22Rv1 (cell line): ENCODE results near the gene SLC2A9.

Experiments
- H3K27ac ChIP-seq: fragments of 450-650 bp; 2 replicates; pipeline ENCODE4 v1.5.1; 2017
- CTCF ChIP-seq: fragments of 450-650 bp; IDR thresholded peaks from 2 replicates; pipeline ENCODE4 v1.5.1; 2017; ENCODE audit warnings: mild to moderate bottlenecking
- ZFX ChIP-seq: fragments of 450-650 bp; IDR thresholded peaks from 2 replicates; pipeline ENCODE4 v1.6.1; 2017; ENCODE audit warnings: antibody characterized with exemption, borderline replicate concordance

SLC2A9 gene

GRCh38 chr4:9826551-9826950 lies 194.7 kb downstream of the SLC2A9 start:
- no peak for TF ChIP-seq CTCF
- no peak for TF ChIP-seq ZFX
- no peak overlapping the region for H3K27ac ChIP-seq

GRCh38 chr4:9825049-9825448 lies 196.2 kb downstream of the SLC2A9 start:
- no peak overlapping the region for H3K27ac ChIP-seq
- TF ChIP-seq CTCF = no peak
- TF ChIP-seq ZFX = no peak

- no peak for TF ChIP-seq CTCF
- no peak for TF ChIP-seq ZFX
- H3K27ac ChIP-seq = no peak overlapping the region
These were observed 201.0 kb downstream of the SLC2A9 start for GRCh38 chr4:9820343-9820742.

- TF ChIP-seq CTCF (no peak), ZFX (no peak)
- H3K27ac ChIP-seq = no peak overlapping the region
These were observed 205.0 kb downstream of the SLC2A9 start for GRCh38 chr4:9816285-9816684.

GRCh38 chr4:9812501-9813340 lies 208.6 kb downstream of the SLC2A9 start:
- TF ChIP-seq ZFX (no peak), CTCF (no peak)
- H3K27ac ChIP-seq = no peak overlapping the region

GRCh38 chr4:9811806-9812205 lies 209.5 kb downstream of the SLC2A9 start:
- TF ChIP-seq ZFX (no peak), CTCF (no peak)
- no peak overlapping the region for H3K27ac ChIP-seq

- no peak overlapping the region for H3K27ac ChIP-seq
- TF ChIP-seq CTCF = no peak
- TF ChIP-seq ZFX = no peak
These were observed 213.2 kb downstream of the SLC2A9 start for GRCh38 chr4:9808077-9808476.
